K562 (cell line): Measurements from ENCODE around the gene GART. TPM values are rescaled to one million over a fixed set of nuclear protein-coding genes. Genes with fewer than 3 reads are reported as not detected.
A peak's percentile ranks its signal among the peaks of the same experiment; 100 is the strongest.

Experiments used
- BRCA1 ChIP-seq, 2 experiments: fragments of 450-650 bp in 1 of 2; sonication (generic) in 1 of 2; formaldehyde crosslinking in 1 of 2; IDR thresholded peaks; 2 replicates each; pipeline versions ENCODE4 v1.5.0 to v1.6.1; 2017 to 2020; ENCODE audit warnings: mild to moderate bottlenecking in 1 of 2, missing genetic modification reagents in 1 of 2
- CC2D1A ChIP-seq: fragments of 450-650 bp; IDR thresholded peaks from 2 replicates; pipeline ENCODE4 v1.6.1; 2017; ENCODE audit warnings: mild to moderate bottlenecking
- CHD2 ChIP-seq: IDR thresholded peaks from 2 replicates; pipeline ENCODE4 v1.6.1; 2011; ENCODE audit warnings: low read depth, low read length
- ELF4 ChIP-seq: fragments of 450-650 bp; formaldehyde crosslinking; IDR thresholded peaks from 2 replicates; pipeline ENCODE4 v1.4.0; 2022; ENCODE audit warnings: missing genetic modification characterization
- ETV6 ChIP-seq, 3 experiments: fragments of 150-350 bp in 1 of 3; sonication (generic) in 1 of 3; formaldehyde crosslinking in 1 of 3; IDR thresholded peaks; 2 replicates each; pipeline versions ENCODE4 v1.6.1 to v1.8.0; 2014 to 2022; ENCODE audit warnings: borderline replicate concordance in 2 of 3, low read depth in 2 of 3, antibody characterized with exemption in 1 of 3, low read length in 1 of 3, mild to moderate bottlenecking in 1 of 3, missing genetic modification reagents in 1 of 3
- HMG20A ChIP-seq: fragments of 450-650 bp; formaldehyde crosslinking; conservative IDR thresholded peaks from 2 replicates; pipeline ENCODE4 v1.4.0; 2020; ENCODE audit warnings: mild to moderate bottlenecking, mixed read lengths
- HMGXB4 ChIP-seq: sonication (generic); formaldehyde crosslinking; IDR thresholded peaks from 2 replicates; pipeline ENCODE4 v1.8.1; 2023; ENCODE audit warnings: mild to moderate bottlenecking, missing genetic modification reagents
- LCOR ChIP-seq: sonication (generic); formaldehyde crosslinking; IDR thresholded peaks from 2 replicates; pipeline ENCODE4 v1.8.0; 2022; ENCODE audit warnings: mild to moderate bottlenecking, missing genetic modification reagents
- MXI1 ChIP-seq: IDR thresholded peaks from 2 replicates; pipeline ENCODE4 v1.6.1; 2011; ENCODE audit warnings: low read depth, mild to moderate bottlenecking, improper control_type of control experiment, low read length
- PREB ChIP-seq: sonication (generic); formaldehyde crosslinking; IDR thresholded peaks from 2 replicates; pipeline ENCODE4 v1.8.1; 2023; ENCODE audit warnings: mild to moderate bottlenecking, missing genetic modification reagents
- SMAD3 ChIP-seq: fragments of 450-650 bp; formaldehyde crosslinking; conservative IDR thresholded peaks from 2 replicates; pipeline ENCODE4 v1.4.0; 2020; ENCODE audit warnings: mild to moderate bottlenecking
- SMARCB1 ChIP-seq: IDR thresholded peaks from 2 replicates; pipeline ENCODE4 v1.6.1; 2011; ENCODE audit warnings: improper control_type of control experiment, low read depth; ENCODE audit not compliant: insufficient read length
- STAT6 ChIP-seq: sonication (generic); formaldehyde crosslinking; IDR thresholded peaks from 2 replicates; pipeline ENCODE4 v1.8.1; 2023; ENCODE audit warnings: mild to moderate bottlenecking, missing genetic modification reagents
- TSC22D4 ChIP-seq: fragments of 450-650 bp; IDR thresholded peaks from 2 replicates; pipeline ENCODE4 v1.6.1; 2016; ENCODE audit warnings: missing genetic modification characterization, missing biosample characterization, control low read depth
- ZNF174 ChIP-seq: fragments of 250-450 bp; sonication (Bioruptor Pico); IDR thresholded peaks from 2 replicates; pipeline ENCODE4 v1.4.0; 2020; ENCODE audit warnings: mild to moderate bottlenecking
- ZNF561 ChIP-seq: fragments of 450-650 bp; formaldehyde crosslinking; conservative IDR thresholded peaks from 2 replicates; pipeline ENCODE4 v1.4.0; 2020; ENCODE audit warnings: mild to moderate bottlenecking, moderate library complexity
- ZNF785 ChIP-seq: fragments of 250-450 bp; sonication (Bioruptor Pico); IDR thresholded peaks from 2 replicates; pipeline ENCODE4 v1.4.0; 2020; ENCODE audit warnings: mild to moderate bottlenecking
- polyA plus RNA-seq, 8 experiments: library from polyadenylated mRNA; depleted of rRNA in 4 of 8; stranded (reverse) in 5 of 8; unstranded in 3 of 8; fragments of >200 nt; fragmentation: Nextera tagmentation in 2 of 8; fragmentation: Illumina TruSeq in 1 of 8; extraction: Ambion mirVana in 2 of 8; extraction: Trizol in 1 of 8; gene quantifications; 2 replicates each; pipeline versions ENCODE4 v1.2.1 to v1.2.3, GENCODE V29; 2011 to 2014; ENCODE audit warnings: inconsistent platforms in 1 of 8, missing spikeins in 1 of 8
- total RNA-seq, 7 experiments: library from RNA; depleted of rRNA in 6 of 7; stranded (reverse); fragments of >200 nt in 6 of 7; fragmentation: Illumina TruSeq in 2 of 7; extraction: Trizol in 2 of 7; gene quantifications; 2 replicates each; pipeline versions ENCODE4 v1.2.1 to v1.2.3, GENCODE V29; 2011 to 2021; ENCODE audit warnings: low replicate concordance in 1 of 7
- TF ChIP-seq, protein P1 (sequence below): fragments of 450-650 bp; formaldehyde crosslinking; IDR thresholded peaks from 2 replicates; pipeline ENCODE4 v1.4.0; 2020; ENCODE audit warnings: mild to moderate bottlenecking, moderate library complexity

GART gene
- total and polyA plus RNA-seq, 9 of the 15 experiments (the other 6 are each of a cell fraction or from before 2014, with no cell fraction given): 141 to 429 (median 349) TPM

DNA sequence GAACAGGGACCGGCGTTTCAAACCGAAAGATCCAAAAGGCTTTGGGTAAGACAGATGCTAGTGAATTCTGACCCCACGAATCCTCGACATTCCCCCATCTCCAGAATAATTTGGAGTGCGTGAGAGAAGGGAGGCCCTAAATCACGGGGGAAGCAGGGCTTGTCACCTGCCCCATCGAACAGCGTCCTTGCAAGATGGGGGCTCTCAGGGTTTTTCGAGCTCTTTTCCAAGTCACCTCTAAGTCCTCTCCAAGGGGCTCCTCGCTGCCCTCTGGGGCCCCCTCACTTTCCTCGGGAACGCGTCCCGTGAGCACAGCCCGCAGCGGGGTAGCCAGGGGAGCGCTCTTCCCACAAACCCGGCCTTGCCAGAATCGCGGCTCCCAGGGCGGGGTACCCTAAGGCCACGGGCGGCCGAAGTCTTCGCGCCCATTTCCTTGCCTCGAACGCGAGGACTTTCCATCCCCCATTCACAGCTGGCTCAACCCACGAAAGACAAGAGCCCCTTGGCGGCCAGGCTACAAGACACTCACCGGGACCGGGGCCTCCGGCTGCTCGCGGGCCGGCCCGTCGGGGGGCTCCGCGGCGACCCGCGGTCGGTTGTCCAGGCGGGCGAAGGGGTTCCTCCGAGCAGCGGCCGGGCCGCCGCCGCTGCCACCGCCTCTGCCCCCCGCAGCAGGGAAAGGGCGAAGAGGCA lies 46.0 kb upstream of the GART start (continued):
- TF ChIP-seq BRCA1 (IDR thresholded peaks at IDR 0.05) (no peak), BRCA1 (CRISPR knock-in tag; IDR thresholded peaks at IDR 0.05) (no peak), CHD2 (no peak), CC2D1A (no peak), ZNF561 (no peak), LCOR (CRISPR knock-in tag) (peak; percentile 61; the same call in 1 of the 2 replicates), STAT6 (CRISPR knock-in tag) (no peak), HMGXB4 (peak; percentile 70), HMG20A (CRISPR knock-in tag) (no peak), ETV6 (IDR thresholded peaks at IDR 0.05; ENCODE audit: borderline replicate concordance in 1 of 2, low read depth in 2 of 2, low read length in 1 of 2) (no peak), ETV6 (CRISPR knock-in tag; IDR thresholded peaks at IDR 0.05; ENCODE audit: borderline replicate concordance) (no peak), SMARCB1 (peak; percentile 7), ZNF785 (no peak), MXI1 (no peak), PREB (CRISPR knock-in tag) (no peak), SMAD3 (CRISPR knock-in tag) (0 out of 2 replicates have a peak, but pooled peaks have one; percentile 68), ELF4 (CRISPR knock-in tag) (no peak), ZNF174 (no peak), TSC22D4 (no peak)
- TF ChIP-seq, protein P1, sequence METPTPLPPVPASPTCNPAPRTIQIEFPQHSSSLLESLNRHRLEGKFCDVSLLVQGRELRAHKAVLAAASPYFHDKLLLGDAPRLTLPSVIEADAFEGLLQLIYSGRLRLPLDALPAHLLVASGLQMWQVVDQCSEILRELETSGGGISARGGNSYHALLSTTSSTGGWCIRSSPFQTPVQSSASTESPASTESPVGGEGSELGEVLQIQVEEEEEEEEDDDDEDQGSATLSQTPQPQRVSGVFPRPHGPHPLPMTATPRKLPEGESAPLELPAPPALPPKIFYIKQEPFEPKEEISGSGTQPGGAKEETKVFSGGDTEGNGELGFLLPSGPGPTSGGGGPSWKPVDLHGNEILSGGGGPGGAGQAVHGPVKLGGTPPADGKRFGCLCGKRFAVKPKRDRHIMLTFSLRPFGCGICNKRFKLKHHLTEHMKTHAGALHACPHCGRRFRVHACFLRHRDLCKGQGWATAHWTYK: no peak
